Measurements from ENCODE around the gene YWHAQ. TPM values are rescaled to one million over a fixed set of nuclear protein-coding genes. Genes with fewer than 3 reads are reported as not detected.

Gene YWHAQ
- total and polyA plus RNA-seq, 2 donors (not counting 1 experiment from before 2014, with no cell fraction given): 68.7 to 126 TPM

DNA sequence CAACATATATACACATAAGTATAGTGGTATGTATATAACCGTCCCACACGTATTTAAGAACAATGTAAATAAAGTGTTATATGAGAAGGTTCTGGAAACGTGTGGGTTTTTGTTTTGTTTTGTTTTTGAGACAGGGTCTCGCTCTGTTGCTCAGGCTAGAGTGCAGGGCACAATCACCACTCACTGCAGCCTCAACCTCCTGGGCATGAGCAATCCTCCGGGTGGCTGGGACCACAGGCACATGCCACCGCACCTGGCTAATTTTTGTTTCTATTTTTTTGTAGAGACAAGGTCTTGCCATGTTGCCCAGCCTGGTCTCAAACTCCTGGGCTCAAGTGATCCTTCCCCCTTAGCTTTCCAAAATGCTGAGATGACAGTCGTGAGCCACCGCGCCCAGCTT, 81.4 kb downstream of the YWHAQ start:
- intact Hi-C loops (cut with micrococcal nuclease): loop anchor here (2.0 to 5.0 kb wide), 2 partner anchors 42 to 59 kb away; no protein-coding TSS in a partner anchor
- no peak overlapping the region for H2AFZ ChIP-seq (ENCODE audit: insufficient read depth, low read depth, low read length, poor library complexity, severe bottlenecking)
- TF ChIP-seq, protein P1, sequence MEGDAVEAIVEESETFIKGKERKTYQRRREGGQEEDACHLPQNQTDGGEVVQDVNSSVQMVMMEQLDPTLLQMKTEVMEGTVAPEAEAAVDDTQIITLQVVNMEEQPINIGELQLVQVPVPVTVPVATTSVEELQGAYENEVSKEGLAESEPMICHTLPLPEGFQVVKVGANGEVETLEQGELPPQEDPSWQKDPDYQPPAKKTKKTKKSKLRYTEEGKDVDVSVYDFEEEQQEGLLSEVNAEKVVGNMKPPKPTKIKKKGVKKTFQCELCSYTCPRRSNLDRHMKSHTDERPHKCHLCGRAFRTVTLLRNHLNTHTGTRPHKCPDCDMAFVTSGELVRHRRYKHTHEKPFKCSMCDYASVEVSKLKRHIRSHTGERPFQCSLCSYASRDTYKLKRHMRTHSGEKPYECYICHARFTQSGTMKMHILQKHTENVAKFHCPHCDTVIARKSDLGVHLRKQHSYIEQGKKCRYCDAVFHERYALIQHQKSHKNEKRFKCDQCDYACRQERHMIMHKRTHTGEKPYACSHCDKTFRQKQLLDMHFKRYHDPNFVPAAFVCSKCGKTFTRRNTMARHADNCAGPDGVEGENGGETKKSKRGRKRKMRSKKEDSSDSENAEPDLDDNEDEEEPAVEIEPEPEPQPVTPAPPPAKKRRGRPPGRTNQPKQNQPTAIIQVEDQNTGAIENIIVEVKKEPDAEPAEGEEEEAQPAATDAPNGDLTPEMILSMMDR (IDR thresholded peaks at IDR 0.05): no peak
- TF ChIP-seq EZH2 (IDR thresholded peaks at IDR 0.05; ENCODE audit: borderline replicate concordance, insufficient read depth, low read depth, low read length, poor library complexity, severe bottlenecking): no peak
- peaks cover 78 to 86% of the 10 kb centered on the region in 2 donors for H3K4me1 ChIP-seq (ENCODE audit: control insufficient read depth in 2 of 2, insufficient read depth in 2 of 2, low read length in 2 of 2)
- DNase-seq: peak; percentile 48
- H3K36me3 ChIP-seq (replicated peaks in 1 of 2; ENCODE audit: control extremely low read depth in 1 of 2, control insufficient read depth in 1 of 2, extremely low read depth in 1 of 2, insufficient read depth in 2 of 2, low read length in 1 of 2): no peaks in the 10 kb centered on the region
- no peaks in the 10 kb centered on the region for H4K20me1 ChIP-seq (ENCODE audit: control insufficient read depth, insufficient read depth, low read length, poor library complexity, severe bottlenecking)
- 59% methylated on average over 2 of the region's 9 CpGs for WGBS (ENCODE audit: insufficient coverage)
- H3K27me3 ChIP-seq (replicated peaks in 1 of 4; ENCODE audit: control extremely low read depth in 1 of 4, control insufficient read depth in 3 of 4, insufficient read depth in 4 of 4, low read length in 3 of 4): no peaks in the 10 kb centered on the region
- peak overlapping the region in 1 of 5 experiments; percentile 66 for H3K4me3 ChIP-seq (ENCODE audit: control extremely low read depth in 1 of 5, extremely low read depth in 1 of 5, insufficient read depth in 1 of 5, low read depth in 2 of 5, low read length in 4 of 5)
- no peaks in the 10 kb centered on the region for H3K9me3 Mint-ChIP-seq (ENCODE audit: insufficient read depth)
- peak overlapping the region; percentile 73 for H3K4me3 Mint-ChIP-seq
- H3K27me3 Mint-ChIP-seq: no peaks in the 10 kb centered on the region
- peaks cover 72% of the 10 kb centered on the region for H3K4me1 Mint-ChIP-seq
- peak overlapping the region; percentile 91 for H3K27ac Mint-ChIP-seq
- H3K9ac ChIP-seq (ENCODE audit: low read length): peak overlapping the region; percentile 25
- peak; percentile 40 for ATAC-seq (ENCODE audit: low read depth)
- peak overlapping the region; percentile 78 for H3K4me2 ChIP-seq (replicated peaks; ENCODE audit: low read depth, low read length, poor library complexity, severe bottlenecking)
- POLR2A ChIA-PET: interaction anchor here (1.8 kb wide), 1 partner anchor 81 kb away, joined by 5 read pairs; the partner anchor contains the start of gene YWHAQ
- H3K79me2 ChIP-seq (ENCODE audit: control insufficient read depth, insufficient read depth, low read length): peaks cover 96% of the 10 kb centered on the region
- CTCF ChIA-PET: interaction anchor here (0.6 to 1.3 kb wide), 3 partner anchors 11 to 47 kb away, joined by 3 to 7 read pairs (median 3); no protein-coding TSS in a partner anchor
- peak overlapping the region; percentile 80 to 86 for H3K27ac ChIP-seq (ENCODE audit: low read length in 2 of 2)
- H3K9me3 ChIP-seq (ENCODE audit: control extremely low read depth in 1 of 3, control insufficient read depth in 2 of 3, insufficient read depth in 1 of 3, low read length in 2 of 3): no peaks in the 10 kb centered on the region

DNA sequence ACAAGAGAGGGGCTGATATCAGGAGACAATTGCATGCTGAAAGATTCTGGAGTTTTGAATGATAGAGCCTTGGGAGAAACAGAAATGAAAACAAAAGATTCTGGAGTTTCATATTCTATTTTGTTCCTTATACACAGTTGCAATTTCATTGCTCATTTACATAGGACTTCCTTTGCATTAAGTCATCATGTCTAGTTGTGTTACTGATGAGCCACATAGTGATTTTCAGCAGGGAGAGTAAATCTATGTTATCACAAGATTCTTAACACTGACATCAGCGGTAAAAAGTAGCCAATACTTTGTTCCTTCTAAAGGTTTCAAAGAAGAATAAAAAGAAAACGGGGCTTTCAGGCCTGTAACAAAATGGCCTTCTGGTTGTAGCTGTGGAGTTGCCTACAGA, 82.3 kb downstream of the YWHAQ start:
- peak overlapping the region; percentile 16 to 66 (median 55) for H3K4me3 ChIP-seq (ENCODE audit: control extremely low read depth in 1 of 5, extremely low read depth in 1 of 5, insufficient read depth in 1 of 5, low read depth in 2 of 5, low read length in 4 of 5)
- peak overlapping the region; percentile 46 for H2AFZ ChIP-seq (ENCODE audit: insufficient read depth, low read depth, low read length, poor library complexity, severe bottlenecking)
- peak overlapping the region; percentile 78 for H3K4me2 ChIP-seq (replicated peaks; ENCODE audit: low read depth, low read length, poor library complexity, severe bottlenecking)
- Mint-ChIP-seq H3K9me3 (ENCODE audit: insufficient read depth) (no peaks in the 10 kb centered on the region), H3K4me3 (peak overlapping the region; percentile 92), H3K27me3 (no peaks in the 10 kb centered on the region), H3K4me1 (peaks cover 72% of the 10 kb centered on the region), H3K27ac (peak overlapping the region; percentile 88)
- CTCF ChIA-PET: interaction anchor here (0.6 to 1.3 kb wide), 3 partner anchors 10 to 46 kb away, joined by 3 to 7 read pairs (median 3); no protein-coding TSS in a partner anchor
- H3K27ac ChIP-seq (ENCODE audit: low read length in 2 of 2): peak overlapping the region; percentile 80 to 86
- H3K9me3 ChIP-seq (ENCODE audit: control extremely low read depth in 1 of 3, control insufficient read depth in 2 of 3, insufficient read depth in 1 of 3, low read length in 2 of 3): no peaks in the 10 kb centered on the region
- H3K27me3 ChIP-seq (replicated peaks in 1 of 4; ENCODE audit: control extremely low read depth in 1 of 4, control insufficient read depth in 3 of 4, insufficient read depth in 4 of 4, low read length in 3 of 4): no peaks in the 10 kb centered on the region
- DNase-seq (peak; percentile 77), ATAC-seq (ENCODE audit: low read depth) (peak; percentile 63)
- POLR2A ChIA-PET: interaction anchor here (0.6 to 1.8 kb wide), 4 partner anchors 8 to 82 kb away, joined by 3 to 7 read pairs (median 4); partner anchors contain the start of genes ADAM17 and YWHAQ
- no CpG with 5 or more reads among the region's 2 CpGs for WGBS (ENCODE audit: insufficient coverage)
- no peaks in the 10 kb centered on the region for H4K20me1 ChIP-seq (ENCODE audit: control insufficient read depth, insufficient read depth, low read length, poor library complexity, severe bottlenecking)
- H3K4me1 ChIP-seq (ENCODE audit: control insufficient read depth in 2 of 2, insufficient read depth in 2 of 2, low read length in 2 of 2): peaks cover 83 to 86% of the 10 kb centered on the region in 2 donors
- intact Hi-C loops (cut with micrococcal nuclease): loop anchor here (1.0 to 5.0 kb wide), 3 partner anchors 41 to 82 kb away; partner anchors contain the start of gene YWHAQ
- TF ChIP-seq, protein P1 (IDR thresholded peaks at IDR 0.05): no peak
- no peak for TF ChIP-seq EZH2 (IDR thresholded peaks at IDR 0.05; ENCODE audit: borderline replicate concordance, insufficient read depth, low read depth, low read length, poor library complexity, severe bottlenecking)
- no peaks in the 10 kb centered on the region for H3K36me3 ChIP-seq (replicated peaks in 1 of 2; ENCODE audit: control extremely low read depth in 1 of 2, control insufficient read depth in 1 of 2, extremely low read depth in 1 of 2, insufficient read depth in 2 of 2, low read length in 1 of 2)
- peak overlapping the region; percentile 65 for H3K9ac ChIP-seq (ENCODE audit: low read length)
- peaks cover 96% of the 10 kb centered on the region for H3K79me2 ChIP-seq (ENCODE audit: control insufficient read depth, insufficient read depth, low read length)

Measured in B cell (primary cell).